CD8-positive, alpha-beta memory T cell (primary cell): ENCODE data around the gene BLVRA. TPM values are rescaled to one million over a fixed set of nuclear protein-coding genes. Genes with fewer than 3 reads are reported as not detected.
"Not testable (repeated sequence)": the region's sequence is repeated elsewhere in the genome, so short reads cannot be mapped to it uniquely, and the experiment has no call there.

ENCODE experiments used
- CTCF ChIA-PET: fragments of 350-600 bp; sonication (Branson Sonifier 250); formaldehyde crosslinking; loops from one replicate; lab custom pipeline; 2021; ENCODE audit warnings: antibody characterized with exemption; lab: Charles Lee
- POLR2A ChIA-PET: fragments of 350-600 bp; sonication (Branson Sonifier 250); formaldehyde crosslinking; loops from one replicate; lab custom pipeline; 2021; ENCODE audit warnings: antibody characterized with exemption; lab: Charles Lee
- DNase-seq, 5 donors: peaks; one replicate each; pipeline versions ENCODE4 v3.0.0 to v3.0.0-alpha.2; 2020 to 2022; ENCODE audit warnings: mixed read lengths in 1 of 5
- H3K27ac ChIP-seq: one replicate; pipeline ENCODE4 v1.7.0; 2013; ENCODE audit warnings: low read depth, mild to moderate bottlenecking, low read length, moderate library complexity
- H3K27me3 ChIP-seq: 2 replicates; pipeline ENCODE4 v1.7.0; 2013; ENCODE audit warnings: low read length, mild to moderate bottlenecking; ENCODE audit not compliant: insufficient read depth, poor library complexity, severe bottlenecking
- H3K36me3 ChIP-seq: 2 replicates; pipeline ENCODE4 v1.7.0; 2013; ENCODE audit warnings: mild to moderate bottlenecking, low read length, moderate library complexity; ENCODE audit not compliant: insufficient read depth
- H3K4me1 ChIP-seq: 2 replicates; pipeline ENCODE4 v1.7.0; 2013; ENCODE audit warnings: mild to moderate bottlenecking, low read length, moderate library complexity; ENCODE audit not compliant: insufficient read depth
- H3K4me3 ChIP-seq: 2 replicates; pipeline ENCODE4 v1.7.0; 2013; ENCODE audit warnings: mild to moderate bottlenecking, low read length
- H3K9me3 ChIP-seq: 2 replicates; pipeline ENCODE4 v1.7.0; 2013; ENCODE audit warnings: mild to moderate bottlenecking, low read length
- H3K27ac Mint-ChIP-seq, 8 donors: one replicate each; pipeline ENCODE4 v1.8.0; 2020 to 2021; ENCODE audit warnings: mixed read lengths in 8 of 8, mild to moderate bottlenecking in 6 of 8, inconsistent platforms in 3 of 8, moderate library complexity in 3 of 8
- H3K27me3 Mint-ChIP-seq, 2 donors: one replicate each; pipeline ENCODE4 v1.8.0; 2020 to 2021; ENCODE audit warnings: mixed read lengths in 2 of 2, mild to moderate bottlenecking in 1 of 2, moderate library complexity in 1 of 2
- H3K36me3 Mint-ChIP-seq, 3 donors: one replicate each; pipeline ENCODE4 v1.8.0; 2020 to 2021; ENCODE audit warnings: mixed read lengths in 3 of 3, inconsistent platforms in 1 of 3, mild to moderate bottlenecking in 1 of 3
- H3K4me1 Mint-ChIP-seq, 3 donors: one replicate each; pipeline ENCODE4 v1.8.0; 2020 to 2021; ENCODE audit warnings: mixed read lengths in 3 of 3, inconsistent platforms in 1 of 3, mild to moderate bottlenecking in 1 of 3
- H3K4me3 Mint-ChIP-seq, 7 donors: one replicate each; pipeline ENCODE4 v1.8.0; 2020 to 2021; ENCODE audit warnings: mixed read lengths in 7 of 7, mild to moderate bottlenecking in 6 of 7, moderate library complexity in 4 of 7, inconsistent platforms in 2 of 7
- H3K9me3 Mint-ChIP-seq, 5 donors: one replicate each; pipeline ENCODE4 v1.8.0; 2020 to 2022; ENCODE audit warnings: mixed read lengths in 5 of 5, mild to moderate bottlenecking in 3 of 5, moderate library complexity in 2 of 5, inconsistent platforms in 1 of 5
- polyA plus RNA-seq: library from polyadenylated mRNA; unstranded; fragments of 300-500 nt; fragmentation: Illumina TruSeq; gene quantifications from one replicate; pipeline ENCODE4 v1.2.3, GENCODE V29; 2021
- total RNA-seq, 2 experiments: library from RNA; stranded (reverse); gene quantifications; one replicate each; pipeline ENCODE4 v1.2.3, GENCODE V29; 2021

Gene BLVRA
- total and polyA plus RNA-seq, 3 experiments from 2014 or later = 26.8 to 52.6 (median 30.1) TPM

DNA sequence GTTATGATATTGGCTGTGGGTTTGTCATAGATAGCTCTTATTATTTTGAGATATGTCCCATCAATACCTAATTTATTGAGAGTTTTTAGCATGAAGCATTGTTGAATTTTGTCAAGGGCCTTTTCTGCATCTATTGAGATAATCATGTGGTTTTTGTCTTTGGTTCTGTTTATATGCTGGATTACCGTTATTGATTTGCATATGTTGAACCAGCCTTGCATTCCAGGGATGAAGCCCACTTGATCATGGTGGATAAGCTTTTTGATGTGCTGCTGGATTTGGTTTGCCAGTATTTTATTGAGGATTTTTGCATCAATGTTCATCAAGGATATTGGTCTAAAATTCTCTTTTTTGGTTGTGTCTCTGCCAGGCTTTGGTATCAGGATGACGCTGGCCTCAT is 16.8 kb downstream of the BLVRA start:
- H3K4me3 Mint-ChIP-seq, H3K27me3 Mint-ChIP-seq, POLR2A ChIA-PET, H3K4me1 ChIP-seq, H3K27ac ChIP-seq, H3K27me3 ChIP-seq, H3K4me3 ChIP-seq, H3K9me3 ChIP-seq, DNase-seq, H3K9me3 Mint-ChIP-seq, H3K27ac Mint-ChIP-seq, CTCF ChIA-PET, H3K36me3 ChIP-seq: not testable (repeated sequence)
- H3K4me1 Mint-ChIP-seq = peaks cover 9 to 18% (median 9%) of the 10 kb centered on the region in 3 donors
- H3K36me3 Mint-ChIP-seq = peaks cover 5 to 31% (median 24%) of the 10 kb centered on the region in 3 donors

DNA sequence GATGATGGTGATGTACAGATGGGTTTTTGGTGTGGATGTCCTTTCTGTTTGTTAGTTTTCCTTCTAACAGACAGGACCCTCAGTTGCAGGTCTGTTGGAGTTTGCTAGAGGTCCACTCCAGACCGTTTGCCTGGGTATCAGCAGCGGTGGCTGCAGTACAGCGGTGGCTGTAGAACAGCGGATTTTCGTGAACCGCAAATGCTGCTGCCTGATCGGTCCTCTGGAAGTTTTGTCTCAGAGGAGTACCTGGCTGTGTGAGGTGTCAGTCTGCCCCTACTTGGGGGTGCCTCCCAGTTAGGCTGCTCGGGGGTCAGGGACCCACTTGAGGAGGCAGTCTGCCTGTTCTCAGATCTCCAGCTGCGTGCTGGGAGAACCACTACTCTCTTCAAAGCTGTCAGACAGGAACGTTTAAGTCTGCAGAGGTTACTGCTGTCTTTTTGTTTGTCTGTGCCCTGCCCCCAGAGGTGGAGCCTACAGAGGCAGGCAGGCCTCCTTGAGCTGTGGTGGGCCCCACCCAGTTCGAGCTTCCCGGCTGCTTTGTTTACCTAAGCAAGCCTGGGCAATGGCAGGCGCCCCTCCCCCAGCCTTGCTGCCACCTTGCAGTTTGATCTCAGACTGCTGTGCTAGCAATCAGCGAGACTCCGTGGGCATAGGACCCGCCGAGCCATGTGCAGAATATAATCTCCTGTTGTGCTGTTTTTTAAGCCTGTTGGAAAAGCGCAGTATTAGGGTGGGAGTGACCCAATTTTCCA is 20.0 kb downstream of the BLVRA start:
- CTCF ChIA-PET, POLR2A ChIA-PET, H3K27me3 Mint-ChIP-seq, DNase-seq, H3K9me3 Mint-ChIP-seq, H3K4me1 ChIP-seq, H3K4me3 ChIP-seq, H3K36me3 ChIP-seq, H3K27me3 ChIP-seq, H3K27ac ChIP-seq, H3K9me3 ChIP-seq: not testable (repeated sequence)
- H3K27ac Mint-ChIP-seq = peak overlapping the region in 1 of 8 donors; percentile 29
- peaks cover 11 to 33% (median 14%) of the 10 kb centered on the region in 3 donors for H3K4me1 Mint-ChIP-seq
- H3K36me3 Mint-ChIP-seq = peaks cover 6 to 17% (median 13%) of the 10 kb centered on the region in 3 donors
- H3K4me3 Mint-ChIP-seq = peak overlapping the region in 1 of 7 donors; percentile 10

DNA sequence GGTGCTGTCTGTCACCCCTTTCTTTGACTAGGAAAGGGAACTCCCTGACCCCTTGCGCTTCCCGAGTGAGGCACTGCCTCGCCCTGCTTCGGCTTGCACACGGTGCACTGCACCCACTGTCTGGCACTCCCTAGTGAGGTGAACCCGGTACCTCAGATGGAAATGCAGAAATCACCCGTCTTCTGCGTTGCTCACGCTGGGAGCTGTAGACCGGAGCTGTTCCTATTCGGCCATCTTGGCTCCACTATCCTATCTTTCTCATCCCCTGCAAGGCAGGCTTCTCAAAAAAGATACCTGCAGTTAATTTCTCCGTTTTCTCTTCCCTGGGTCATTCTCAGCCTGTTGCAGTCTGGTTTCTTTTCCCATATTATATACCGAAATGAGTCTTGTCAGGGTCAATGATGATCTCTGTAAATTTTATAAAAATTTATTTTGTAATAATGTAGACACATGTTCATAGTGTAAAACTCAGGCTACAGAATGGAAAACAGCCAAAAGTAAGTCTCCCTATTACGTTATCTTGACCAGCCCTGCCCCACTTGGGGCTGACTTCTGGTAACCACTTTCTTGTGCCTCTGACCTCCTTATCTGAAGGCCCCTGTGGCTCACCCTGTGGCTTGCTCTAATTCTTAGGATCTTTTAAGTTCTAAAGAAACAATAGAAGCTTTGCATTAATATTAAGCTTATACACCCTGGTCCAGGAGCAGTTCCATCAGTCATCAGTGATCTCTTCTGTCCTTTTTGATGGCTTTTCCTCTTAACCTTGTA is 20.7 kb downstream of the BLVRA start:
- no peaks in the 10 kb centered on the region for H3K27me3 Mint-ChIP-seq
- peaks cover 13 to 40% (median 21%) of the 10 kb centered on the region in 3 donors for H3K4me1 Mint-ChIP-seq
- no peak for DNase-seq
- ChIA-PET CTCF (no interaction called here), POLR2A (no interaction called here)
- Histone ChIP-seq H3K4me3 (no peak overlapping the region), H3K4me1 (no peaks in the 10 kb centered on the region), H3K36me3 (no peaks in the 10 kb centered on the region), H3K9me3 (no peaks in the 10 kb centered on the region), H3K27me3 (no peaks in the 10 kb centered on the region), H3K27ac (no peak overlapping the region)
- no peak overlapping the region for H3K27ac Mint-ChIP-seq
- H3K36me3 Mint-ChIP-seq = peaks cover 6 to 17% (median 11%) of the 10 kb centered on the region in 3 donors
- H3K4me3 Mint-ChIP-seq = peak overlapping the region in 2 of 7 donors; percentile 10 to 29
- H3K9me3 Mint-ChIP-seq = peaks cover 0 to 5% (median 3%) of the 10 kb centered on the region in 5 donors

DNA sequence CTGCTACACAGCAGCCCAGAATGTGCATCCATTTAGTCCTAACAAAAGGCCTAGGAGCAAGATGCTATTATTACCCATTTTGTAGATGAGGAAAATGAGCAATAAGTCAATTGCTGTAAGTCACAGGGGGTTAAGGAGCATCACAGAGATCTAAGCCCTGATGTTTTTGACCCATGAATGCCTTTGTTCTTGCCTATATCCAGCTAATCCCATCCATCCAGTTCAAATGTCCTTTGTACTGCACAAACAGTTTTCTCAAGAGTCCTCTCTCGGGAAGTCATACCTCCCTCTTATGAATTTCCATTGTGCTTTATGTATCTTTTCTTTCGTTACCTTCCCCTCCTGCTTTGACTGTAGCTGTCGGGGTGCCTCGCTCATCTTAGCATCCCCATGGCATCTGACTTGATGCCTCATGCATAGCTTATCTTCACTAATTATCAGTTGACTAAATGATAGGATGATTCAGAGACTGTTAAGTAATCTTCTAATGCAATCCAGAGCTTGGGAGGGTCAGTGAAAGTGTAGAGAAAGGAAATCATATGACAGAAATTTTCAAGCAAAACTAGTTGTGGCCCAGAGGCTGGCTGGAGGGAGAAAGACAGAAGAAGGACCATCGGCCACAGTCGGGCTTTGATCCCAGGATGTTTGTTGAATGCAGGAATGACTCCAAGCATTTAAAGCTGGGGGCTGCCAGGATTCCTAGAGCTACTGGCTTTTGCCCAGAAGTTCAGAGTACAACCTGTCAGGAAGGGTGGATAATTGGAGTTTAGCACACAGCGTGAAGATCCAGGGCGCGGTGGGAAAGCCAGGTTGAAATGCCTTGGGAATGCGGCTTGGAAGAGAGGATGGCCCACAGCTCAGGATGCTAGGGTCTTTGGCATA is 23.5 kb downstream of the BLVRA start:
- Mint-ChIP-seq H3K27me3 (no peaks in the 10 kb centered on the region), H3K27ac (peak overlapping the region in 1 of 8 donors; percentile 1), H3K9me3 (no peaks in the 10 kb centered on the region), H3K4me1 (peaks cover 17 to 49% (median 36%) of the 10 kb centered on the region in 3 donors), H3K36me3 (peaks cover 6 to 14% (median 11%) of the 10 kb centered on the region in 3 donors), H3K4me3 (peak overlapping the region in 1 of 7 donors; percentile 51)
- Histone ChIP-seq H3K27ac (no peak overlapping the region), H3K36me3 (no peaks in the 10 kb centered on the region), H3K4me3 (no peak overlapping the region), H3K9me3 (no peaks in the 10 kb centered on the region), H3K27me3 (no peaks in the 10 kb centered on the region), H3K4me1 (no peaks in the 10 kb centered on the region)
- CTCF ChIA-PET = interaction anchor here (1.0 to 1.1 kb wide), 2 partner anchors 56 to 199 kb away, joined by 3 to 4 read pairs; partner anchors contain the start of gene STK17A
- POLR2A ChIA-PET = no interaction called here
- no peak for DNase-seq

DNA sequence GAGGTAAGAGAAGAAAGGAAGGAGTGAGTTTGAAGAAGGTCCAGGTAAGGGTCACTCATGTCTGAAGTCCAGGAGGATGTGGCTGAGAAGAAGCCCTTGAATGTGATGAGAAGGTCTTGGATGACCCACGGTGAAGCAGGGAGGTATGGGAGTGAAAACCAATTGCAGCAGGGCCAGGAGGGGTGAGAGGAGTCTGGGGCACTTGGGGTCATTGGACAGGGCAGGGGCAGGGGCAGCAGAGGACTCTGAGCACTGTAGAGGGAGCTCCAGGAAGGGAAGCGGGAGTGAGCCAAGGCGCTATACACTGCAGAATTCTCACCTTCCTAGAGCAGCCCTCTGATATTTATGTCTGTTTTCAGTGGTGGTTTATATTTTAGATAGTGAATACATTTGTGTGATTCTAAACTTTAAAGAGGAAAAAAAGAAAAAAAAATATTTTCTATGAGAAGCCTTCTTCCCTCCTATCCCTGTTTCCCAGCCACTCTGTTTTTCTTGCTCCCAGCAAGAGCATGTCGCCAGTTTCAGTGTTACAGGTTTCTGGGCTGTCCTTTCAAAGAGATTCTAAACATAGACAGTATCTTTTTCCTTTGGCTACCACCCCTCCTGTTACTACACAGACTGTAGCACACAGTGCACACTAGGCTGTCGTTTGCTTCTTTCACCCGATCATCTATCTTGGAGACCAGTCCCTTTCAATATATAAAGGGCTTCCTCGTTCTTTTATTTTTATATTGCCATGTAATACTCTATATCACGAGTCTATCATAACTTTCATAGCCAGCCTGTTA is 24.5 kb downstream of the BLVRA start:
- DNase-seq = no peak
- ChIA-PET CTCF (interaction anchor here (1.1 kb wide), 1 partner anchor 55 kb away, joined by 3 read pairs; no protein-coding TSS in a partner anchor), POLR2A (no interaction called here)
- Mint-ChIP-seq H3K4me1 (peaks cover 17 to 49% (median 36%) of the 10 kb centered on the region in 3 donors), H3K9me3 (no peaks in the 10 kb centered on the region), H3K36me3 (peaks cover 5 to 18% (median 10%) of the 10 kb centered on the region in 3 donors), H3K27ac (peak overlapping the region in 3 of 8 donors; percentile 39 to 66 (median 61)), H3K27me3 (no peaks in the 10 kb centered on the region), H3K4me3 (no peak overlapping the region)
- Histone ChIP-seq H3K27me3 (no peaks in the 10 kb centered on the region), H3K4me1 (no peaks in the 10 kb centered on the region), H3K9me3 (no peaks in the 10 kb centered on the region), H3K36me3 (no peaks in the 10 kb centered on the region), H3K27ac (no peak overlapping the region), H3K4me3 (no peak overlapping the region)

DNA sequence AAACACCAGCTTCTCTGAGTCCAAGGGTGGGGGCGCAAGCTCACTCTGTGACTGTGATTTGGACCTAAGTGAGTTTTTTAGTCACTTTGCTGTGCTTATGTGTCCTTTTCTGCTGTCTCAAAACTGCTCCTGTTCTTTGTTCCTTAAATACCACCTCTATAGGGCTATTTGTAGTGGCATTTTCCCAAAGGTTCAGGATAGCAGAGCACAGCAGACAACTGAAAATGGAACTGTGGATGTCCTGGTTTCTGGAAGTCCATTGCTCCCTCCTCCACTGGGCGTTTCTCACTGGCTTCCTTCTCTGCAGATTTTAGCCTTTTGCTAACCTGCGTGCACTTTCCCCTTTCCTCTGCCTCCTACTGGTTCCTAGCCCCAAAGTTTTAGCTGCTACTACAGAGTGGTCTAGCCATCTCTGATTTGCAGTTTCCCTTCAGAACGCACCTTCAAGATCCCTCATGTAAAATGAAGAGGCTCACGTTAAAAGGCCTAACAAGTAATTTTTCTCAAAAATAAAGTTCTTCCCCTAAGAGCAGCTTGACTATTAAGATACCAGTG is 25.6 kb downstream of the BLVRA start:
- Mint-ChIP-seq H3K27ac (peak overlapping the region in 6 of 8 donors; percentile 28 to 90 (median 54)), H3K4me3 (peak overlapping the region in 3 of 7 donors; percentile 11 to 59 (median 28)), H3K27me3 (no peaks in the 10 kb centered on the region), H3K4me1 (peaks cover 12 to 40% (median 32%) of the 10 kb centered on the region in 3 donors), H3K36me3 (peaks cover 10 to 26% (median 14%) of the 10 kb centered on the region in 3 donors), H3K9me3 (no peaks in the 10 kb centered on the region)
- no peak overlapping the region for H3K27ac ChIP-seq
- no peak overlapping the region for H3K4me3 ChIP-seq
- ChIA-PET CTCF (interaction anchor here (1.3 kb wide), 1 partner anchor 201 kb away, joined by 4 read pairs; the partner anchor contains the start of gene STK17A), POLR2A (interaction anchor here (0.7 kb wide), 1 partner anchor 53 kb away, joined by 4 read pairs; no protein-coding TSS in a partner anchor)
- H3K9me3 ChIP-seq = no peaks in the 10 kb centered on the region
- H3K36me3 ChIP-seq = no peaks in the 10 kb centered on the region
- no peaks in the 10 kb centered on the region for H3K4me1 ChIP-seq
- no peaks in the 10 kb centered on the region for H3K27me3 ChIP-seq
- DNase-seq = no peak
